Lung (tissue), 12 donors: Measurements from ENCODE around the gene ZNF335. TPM values are rescaled to one million over a fixed set of nuclear protein-coding genes. Genes with fewer than 3 reads are reported as not detected.

ENCODE experiments used
- ATAC-seq: fragments of 200-7000 bp; cut with Tn5 transposase; one replicate; pipeline ENCODE4 v1.9.1; 2020; ENCODE audit warnings: moderate number of reproducible peaks; ENCODE audit not compliant: insufficient read depth, low FRiP score
- DNase-seq, 3 donors: peaks; one replicate each; pipeline ENCODE4 v3.0.0-alpha.2; 2013 to 2017
- H3K27ac ChIP-seq, 2 donors: one replicate each; pipeline ENCODE4 v1.5.1; 2013; ENCODE audit warnings: mild to moderate bottlenecking in 2 of 2, moderate library complexity in 2 of 2, control low read depth in 1 of 2, inconsistent platforms in 1 of 2, low read depth in 1 of 2, low read length in 1 of 2
- H3K27me3 ChIP-seq, 3 donors: one replicate each; pipeline ENCODE4 v1.5.1; 2013; ENCODE audit warnings: low read length in 2 of 3; ENCODE audit not compliant: control insufficient read depth in 3 of 3, insufficient read depth in 3 of 3
- H3K36me3 ChIP-seq, 4 donors: one replicate each; pipeline ENCODE4 v1.5.1; 2013; ENCODE audit warnings: low read length in 4 of 4, mild to moderate bottlenecking in 1 of 4, moderate library complexity in 1 of 4; ENCODE audit not compliant: control insufficient read depth in 4 of 4, insufficient read depth in 4 of 4
- H3K4me1 ChIP-seq, 5 donors: one replicate each; pipeline ENCODE4 v1.5.1; 2013; ENCODE audit warnings: low read length in 5 of 5, mild to moderate bottlenecking in 2 of 5, moderate library complexity in 1 of 5; ENCODE audit not compliant: control insufficient read depth in 5 of 5, insufficient read depth in 5 of 5
- H3K4me3 ChIP-seq: one replicate; pipeline ENCODE4 v1.5.1; 2013; ENCODE audit warnings: mild to moderate bottlenecking, control low read depth, moderate library complexity
- H3K9ac ChIP-seq, 2 donors: one replicate each; pipeline ENCODE4 v1.5.1; 2013; ENCODE audit warnings: low read length in 2 of 2, control low read depth in 1 of 2; ENCODE audit not compliant: insufficient read depth in 1 of 2
- H3K9me3 ChIP-seq, 4 donors: one replicate each; pipeline ENCODE4 v1.5.1; 2013; ENCODE audit warnings: low read length in 3 of 4, mild to moderate bottlenecking in 1 of 4, moderate library complexity in 1 of 4; ENCODE audit not compliant: control insufficient read depth in 4 of 4, insufficient read depth in 3 of 4
- CTCF ChIP-seq: IDR thresholded peaks from 2 replicates; pipeline ENCODE4 v1.5.1; 2012; ENCODE audit warnings: mild to moderate bottlenecking; ENCODE audit errors: control extremely low read depth, extremely low read depth
- WGBS, 2 donors: extraction: QIAGEN DNeasy Blood & Tissue Kit; methylation state at CpG; one replicate each; pipeline ENCODE4 v1.1.7; 2013; 5-methylcytosine and 5-hydroxymethylcytosine counted together
- polyA plus RNA-seq, 2 donors: library from polyadenylated mRNA; stranded (reverse); fragments of 200-250 nt; gene quantifications; one replicate each; pipeline ENCODE4 v1.2.1, GENCODE V29; 2013
- total RNA-seq, 2 donors: library from RNA; depleted of rRNA in 1 of 2; stranded (reverse); fragments of >200 nt in 1 of 2; gene quantifications; one replicate each; pipeline ENCODE4 v1.2.1, GENCODE V29; 2014 to 2021
- donor health status: control.
- donor health status: control.
- donor health status: Bipolar disorder and iron deficiency.
- donor health status: healthy.
- donor health status: DM: yes; HTN: yes; CAD: no.

Gene ZNF335
- total and polyA plus RNA-seq, 4 donors = 12.8 to 23.6 (median 16.0) TPM

- H3K4me1 ChIP-seq = peaks cover 0 to 3% (median 0%) of the 10 kb centered on the region in 5 donors
- H3K9ac ChIP-seq = no peak overlapping the region
- 97 to 100% methylated on average over 3 of the region's 3 CpGs for WGBS, 2 donors
- DNase-seq (no peak), ATAC-seq (no peak)
- H3K36me3 ChIP-seq = peaks cover 30 to 61% (median 58%) of the 10 kb centered on the region in 4 donors
- no peaks in the 10 kb centered on the region for H3K9me3 ChIP-seq
- no peak for TF ChIP-seq CTCF
- no peak overlapping the region for H3K27ac ChIP-seq
- no peak overlapping the region for H3K4me3 ChIP-seq
- no peaks in the 10 kb centered on the region for H3K27me3 ChIP-seq
Measured at GRCh38 chr20:45940053-45940452, 31.9 kb downstream of the ZNF335 start.

- Histone ChIP-seq H3K27ac (peak overlapping the region in 1 of 2 donors; percentile 20), H3K4me3 (no peak overlapping the region), H3K27me3 (no peaks in the 10 kb centered on the region), H3K9me3 (no peaks in the 10 kb centered on the region), H3K36me3 (peaks cover 28 to 50% (median 50%) of the 10 kb centered on the region in 4 donors), H3K4me1 (peaks cover 0 to 3% (median under 1%) of the 10 kb centered on the region in 5 donors), H3K9ac (no peak overlapping the region)
- DNase-seq = no peak
- 93 to 95% methylated on average over 13 of the region's 13 CpGs for WGBS, 2 donors
- TF ChIP-seq CTCF = no peak
- no peak for ATAC-seq
Measured at GRCh38 chr20:45938727-45939438, 33.1 kb downstream of the ZNF335 start.

- DNase-seq = no peak
- H3K27me3 ChIP-seq = no peaks in the 10 kb centered on the region
- peaks cover 19 to 40% (median 39%) of the 10 kb centered on the region in 4 donors for H3K36me3 ChIP-seq
- no peak for ATAC-seq
- no peak overlapping the region for H3K9ac ChIP-seq
- H3K27ac ChIP-seq = no peak overlapping the region
- H3K9me3 ChIP-seq = no peaks in the 10 kb centered on the region
- peaks cover 0 to 9% (median 2%) of the 10 kb centered on the region in 5 donors for H3K4me1 ChIP-seq
- no peak for TF ChIP-seq CTCF
- H3K4me3 ChIP-seq = no peak overlapping the region
- WGBS, 2 donors = 70% methylated on average over 2 of the region's 2 CpGs
Measured at GRCh38 chr20:45937765-45938164, 34.2 kb downstream of the ZNF335 start.
